AG09319 (cell line): Measurements from ENCODE around the gene MMP26.
"Not testable (repeated sequence)": the region's sequence is repeated elsewhere in the genome, so short reads cannot be mapped to it uniquely, and the experiment has no call there.

ENCODE experiments used
- DNase-seq: peaks from one replicate; pipeline ENCODE4 v3.0.0-alpha.2; 2010; ENCODE audit warnings: low read depth; ENCODE audit errors: extremely low read depth
- TF ChIP-seq, protein P1 (sequence below): IDR thresholded peaks from 2 replicates; pipeline ENCODE4 v1.5.1; 2011; ENCODE audit warnings: low read depth, mild to moderate bottlenecking, inconsistent platforms, low read length, moderate library complexity

MMP26 gene

DNA sequence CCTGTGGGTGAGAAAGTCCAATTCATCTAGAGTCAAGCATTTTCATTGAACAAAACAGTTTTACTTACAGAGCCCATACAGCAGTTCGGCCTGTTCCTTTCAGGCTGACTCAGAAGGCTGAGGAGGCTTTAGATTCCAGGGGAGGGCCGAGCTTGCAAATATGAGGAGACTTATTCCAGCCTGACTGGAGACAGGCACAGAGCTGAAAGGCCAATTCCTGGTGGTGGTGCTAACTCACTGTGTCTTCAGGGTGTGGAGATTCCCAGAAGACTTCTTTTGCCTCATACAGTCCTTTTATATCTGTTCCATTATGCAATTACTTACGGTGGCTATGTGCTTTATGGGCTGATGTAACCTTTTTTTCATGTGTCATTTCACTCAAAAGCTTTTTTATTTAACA lies 7.0 kb upstream of the MMP26 start, which contains the start of gene OR51E2:
TSS of gene OR51E2 (minus strand) at position 269 of the 400 bp plus-strand sequence. CDS start 15,142 bp downstream, outside the sequence.
- DNase-seq = no peak

DNA sequence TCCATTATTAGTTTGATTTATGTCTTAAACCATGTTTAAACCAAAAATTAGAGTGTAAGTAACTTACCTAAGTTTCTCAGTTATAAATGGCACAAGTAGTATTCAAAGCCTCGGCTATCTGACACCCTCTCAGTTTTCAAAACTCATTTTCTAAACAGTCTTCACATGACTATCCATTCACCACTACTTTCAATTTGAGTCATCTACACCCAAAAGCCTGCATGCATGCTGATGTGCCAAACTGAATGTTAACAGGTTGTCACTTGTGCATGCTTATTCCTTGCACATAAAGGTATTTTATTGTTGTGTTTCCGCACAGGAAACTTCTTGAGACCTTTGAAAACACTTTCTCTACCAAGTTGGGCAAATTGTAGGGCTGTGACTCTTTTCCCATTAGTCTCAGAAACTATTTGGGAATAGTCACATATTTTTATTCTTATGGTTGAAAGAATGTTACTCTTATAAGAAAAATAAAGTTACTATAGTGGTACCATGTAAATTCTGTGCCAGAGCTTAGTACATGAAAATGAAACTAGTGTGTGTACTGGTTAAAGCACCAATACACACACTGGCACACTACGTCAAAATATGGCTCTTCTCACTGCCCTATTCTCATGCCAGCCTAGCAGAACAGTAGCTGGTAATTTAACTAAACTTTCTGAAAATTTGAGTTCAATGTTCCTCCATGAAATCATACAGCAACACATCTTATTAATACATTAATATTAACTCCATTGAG lies 4.7 kb upstream of the MMP26 start:
- TF ChIP-seq, protein P1, sequence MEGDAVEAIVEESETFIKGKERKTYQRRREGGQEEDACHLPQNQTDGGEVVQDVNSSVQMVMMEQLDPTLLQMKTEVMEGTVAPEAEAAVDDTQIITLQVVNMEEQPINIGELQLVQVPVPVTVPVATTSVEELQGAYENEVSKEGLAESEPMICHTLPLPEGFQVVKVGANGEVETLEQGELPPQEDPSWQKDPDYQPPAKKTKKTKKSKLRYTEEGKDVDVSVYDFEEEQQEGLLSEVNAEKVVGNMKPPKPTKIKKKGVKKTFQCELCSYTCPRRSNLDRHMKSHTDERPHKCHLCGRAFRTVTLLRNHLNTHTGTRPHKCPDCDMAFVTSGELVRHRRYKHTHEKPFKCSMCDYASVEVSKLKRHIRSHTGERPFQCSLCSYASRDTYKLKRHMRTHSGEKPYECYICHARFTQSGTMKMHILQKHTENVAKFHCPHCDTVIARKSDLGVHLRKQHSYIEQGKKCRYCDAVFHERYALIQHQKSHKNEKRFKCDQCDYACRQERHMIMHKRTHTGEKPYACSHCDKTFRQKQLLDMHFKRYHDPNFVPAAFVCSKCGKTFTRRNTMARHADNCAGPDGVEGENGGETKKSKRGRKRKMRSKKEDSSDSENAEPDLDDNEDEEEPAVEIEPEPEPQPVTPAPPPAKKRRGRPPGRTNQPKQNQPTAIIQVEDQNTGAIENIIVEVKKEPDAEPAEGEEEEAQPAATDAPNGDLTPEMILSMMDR = no peak
- DNase-seq = no peak

More for the DNA sequence above, 7.0 kb upstream of the MMP26 start, which contains the start of gene OR51E2:
- TF ChIP-seq, protein P1 = no peak

DNA sequence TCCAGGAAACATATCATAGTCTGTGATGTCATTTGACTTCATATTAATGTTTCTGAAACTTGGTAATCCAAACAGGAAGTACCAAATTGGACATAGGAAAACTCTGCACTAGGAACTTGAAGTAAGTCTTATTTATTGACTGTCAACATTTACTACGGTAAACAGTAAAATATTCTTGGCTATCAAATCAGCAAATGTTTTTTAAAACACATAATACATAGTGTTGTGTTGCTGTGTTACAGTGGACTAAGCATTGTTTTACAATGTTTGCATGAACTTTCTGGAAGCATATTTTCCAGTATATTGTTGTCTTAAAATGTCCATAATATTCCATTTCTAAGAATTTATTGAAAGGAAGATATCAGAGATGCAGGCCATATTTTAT lies 4.2 kb upstream of the MMP26 start:
- TF ChIP-seq, protein P1 = no peak
- no peak for DNase-seq

DNA sequence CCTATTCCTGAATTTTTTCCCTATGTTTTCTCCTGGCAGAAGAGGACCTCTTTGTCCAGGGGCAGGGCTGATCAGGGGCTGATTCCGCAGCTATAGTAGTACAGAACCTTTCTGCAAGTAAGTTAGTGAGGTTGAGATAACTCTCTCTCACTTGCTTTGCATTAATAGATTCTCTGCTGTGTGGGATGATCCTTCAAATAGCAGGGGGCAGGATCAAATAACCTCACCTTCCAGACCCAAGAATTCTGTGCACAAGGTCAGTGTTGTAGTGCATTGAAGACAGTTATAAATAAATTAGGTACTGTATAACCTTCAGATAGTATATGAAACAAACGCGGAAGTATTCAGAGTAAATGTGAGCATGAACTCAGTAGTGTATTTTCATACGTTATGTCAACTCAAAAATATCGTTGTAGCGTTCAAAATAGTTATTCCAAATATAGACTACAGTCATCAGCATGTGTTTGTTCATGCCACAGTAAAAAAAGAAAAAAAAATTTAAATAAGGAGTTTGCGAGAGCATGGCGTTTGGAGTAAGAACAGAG lies 278 bp downstream of the MMP26 start:
- no peak for DNase-seq
- TF ChIP-seq, protein P1 = no peak

DNA sequence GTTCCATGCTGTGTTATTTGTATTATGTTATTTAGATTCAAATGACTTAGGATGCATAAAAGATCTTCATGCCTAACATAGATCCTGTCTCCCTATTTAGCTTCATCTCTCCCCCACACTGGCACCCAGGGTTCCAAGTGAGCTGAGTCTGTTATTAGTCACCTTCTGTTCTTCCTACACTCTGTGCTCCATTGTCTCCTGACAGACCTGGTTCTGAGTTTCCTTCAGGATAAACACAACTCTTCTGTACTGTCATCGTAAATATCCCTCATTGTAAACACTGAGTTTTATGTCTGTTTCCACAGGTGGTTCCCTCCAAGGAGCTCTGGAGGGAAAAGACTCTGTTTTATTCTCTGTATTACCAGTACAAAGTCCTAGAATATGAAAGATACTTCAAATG lies 8.7 kb downstream of the MMP26 start:
- TF ChIP-seq, protein P1 = no peak
- no peak for DNase-seq

DNA sequence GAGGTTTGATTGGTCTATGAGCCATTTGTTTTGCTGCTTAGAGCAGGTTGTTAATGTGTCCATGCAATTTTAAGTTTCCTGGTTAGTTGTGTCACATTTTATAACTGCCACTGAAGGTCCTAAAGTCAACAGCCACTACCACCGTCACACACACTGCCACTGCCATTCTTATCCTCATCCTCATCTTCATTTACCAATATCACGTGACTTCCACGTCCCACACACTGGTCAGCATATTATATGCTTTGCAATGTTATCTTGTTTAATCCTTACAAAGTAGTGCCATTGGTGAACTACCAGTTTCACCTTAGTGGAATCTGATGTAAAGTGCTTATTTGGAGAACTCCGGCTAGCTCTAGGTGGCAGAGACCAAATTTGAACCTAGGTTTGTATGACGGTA lies 9.7 kb downstream of the MMP26 start:
- TF ChIP-seq, protein P1 = no peak
- no peak for DNase-seq

DNA sequence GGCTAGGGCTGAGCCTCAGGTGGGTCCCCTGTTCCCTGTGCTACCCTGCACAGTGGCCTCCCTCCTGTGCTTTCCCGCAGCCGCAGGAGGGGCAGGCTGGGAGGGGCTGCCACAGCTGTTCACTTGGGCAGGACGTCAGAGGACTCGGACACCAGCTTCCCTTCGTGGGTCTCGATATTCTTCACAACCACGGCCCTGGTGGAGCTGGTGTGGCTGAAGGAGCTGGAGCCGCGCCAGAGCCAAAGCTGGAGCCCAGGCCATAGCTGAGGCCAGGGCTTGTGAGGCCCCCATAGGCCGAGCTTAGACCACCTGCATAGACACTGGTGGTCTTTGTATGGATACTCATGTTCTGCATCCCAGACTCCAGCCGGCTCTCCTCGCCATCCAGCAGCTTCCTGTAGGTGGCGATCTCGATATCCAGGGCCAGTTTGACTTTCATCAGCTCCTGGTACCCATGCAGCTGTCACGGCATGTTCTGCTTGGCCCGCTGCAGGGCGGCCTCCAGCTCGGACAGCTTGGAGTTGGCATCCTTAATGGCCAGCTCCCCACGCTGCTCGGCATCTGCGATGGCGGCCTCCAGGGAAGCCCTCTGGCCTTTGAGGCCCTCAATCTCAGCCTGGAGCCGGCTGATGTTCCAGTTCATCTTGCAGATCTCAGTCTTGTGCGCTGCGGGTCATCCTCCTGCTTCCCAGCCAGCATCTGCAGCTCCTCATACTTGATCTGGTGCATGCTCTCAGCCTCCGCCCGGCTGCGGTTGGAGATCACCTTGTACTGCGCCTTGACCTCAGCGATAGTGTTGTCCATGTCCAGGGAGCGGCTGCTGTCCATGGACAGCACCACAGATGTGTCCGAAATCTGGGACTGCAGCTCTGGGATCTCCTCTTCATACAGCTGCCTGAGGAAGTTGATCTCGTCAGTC lies 18.3 kb downstream of the MMP26 start:
- DNase-seq = not testable (repeated sequence)
